NT2/D1 (cell line): ENCODE data around the gene ZFP64.

ENCODE experiments used
- SUZ12 ChIP-seq: IDR thresholded peaks from 2 replicates; pipeline ENCODE4 v1.6.1; 2011; ENCODE audit not compliant: insufficient read length, insufficient read depth; ENCODE audit errors: extremely low read depth
- YY1 ChIP-seq: IDR thresholded peaks from 2 replicates; pipeline ENCODE4 v1.6.1; 2011; ENCODE audit not compliant: insufficient read length, insufficient read depth
- ZNF274 ChIP-seq: IDR thresholded peaks from 2 replicates; pipeline ENCODE4 v1.6.1; 2011; ENCODE audit warnings: mild to moderate bottlenecking, low read depth, low read length

GRCh38 chr20:52235129-52235528, 43.5 kb upstream of the ZFP64 start:
- TF ChIP-seq ZNF274 (no peak), YY1 (no peak), SUZ12 (no peak)
